Esophagus squamous epithelium (tissue), 4 donors: ENCODE results near the gene TMEM254.

Source experiments
- CTCF ChIP-seq, 6 experiments: fragments of 450-650 bp in 4 of 6; fragments of 200-600 bp in 2 of 6; sonication (generic) in 2 of 6; IDR thresholded peaks; one replicate each; pipeline ENCODE4 v1.5.1; 2016 to 2019; ENCODE audit warnings: antibody characterized with exemption in 6 of 6, mild to moderate bottlenecking in 4 of 6, moderate library complexity in 4 of 6
- POLR2A ChIP-seq, 4 donors: fragments of 450-650 bp; IDR thresholded peaks; one replicate each; pipeline ENCODE4 v1.6.1; 2017; ENCODE audit warnings: antibody characterized with exemption in 4 of 4, mild to moderate bottlenecking in 4 of 4, moderate library complexity in 3 of 4

- TF ChIP-seq CTCF (IDR thresholded peaks at IDR 0.05) (no peak), POLR2A (IDR thresholded peaks at IDR 0.05) (no peak)
Observed at GRCh38 chr10:80032503-80032902, 46.0 kb upstream of the TMEM254 start.
